Cerebellar nuclear complex (tissue), 1 donor: ENCODE results near the gene LMO1.
A peak's percentile ranks its signal among the peaks of the same experiment; 100 is the strongest.

Experiments
- DNase-seq, 2 experiments: peaks; one replicate each; lab custom pipeline; 2025; lab: John Stamatoyannopoulos, UW

Gene LMO1

GRCh38 chr11:8203414-8203715 is 60.3 kb downstream of the LMO1 start:
- DNase-seq, result no peak

GRCh38 chr11:8202516-8203413 is 60.9 kb downstream of the LMO1 start:
- DNase-seq, result no peak

DNA sequence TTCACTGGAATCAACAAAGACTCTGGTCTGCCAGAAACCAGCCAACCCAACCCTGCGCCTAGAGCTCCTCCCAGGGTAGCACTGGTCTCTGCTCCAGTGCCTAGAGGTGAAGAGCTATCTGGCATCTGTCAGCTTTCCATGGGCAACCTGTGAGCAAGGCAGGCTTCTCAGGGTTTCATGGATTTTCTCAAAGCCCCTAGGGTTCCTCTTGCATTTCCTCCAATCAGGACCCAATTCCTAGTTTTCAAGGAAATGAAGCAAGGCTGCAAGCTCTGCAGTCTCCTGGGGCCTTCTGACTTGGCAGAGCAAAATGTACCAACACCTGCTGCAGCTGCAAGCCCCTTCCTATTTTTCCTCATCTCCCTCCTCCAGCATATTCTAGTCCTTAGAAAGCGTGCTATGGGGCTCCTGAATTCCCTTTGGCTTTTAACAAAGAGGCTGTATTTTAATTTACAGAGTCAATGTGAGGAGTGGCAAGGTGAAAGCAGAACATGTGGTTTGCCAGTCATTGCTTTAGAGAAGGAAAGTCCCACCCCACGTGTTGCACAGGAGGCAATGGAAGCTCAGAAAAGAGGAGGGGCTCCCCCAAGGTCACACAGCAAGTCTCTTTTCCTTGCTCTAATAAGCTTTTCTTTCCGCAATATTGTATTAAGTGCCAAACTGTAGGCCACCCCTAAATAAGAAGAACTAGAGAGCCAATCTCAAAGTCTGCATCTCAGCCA is 61.9 kb downstream of the LMO1 start:
- DNase-seq, result no peak

- no peak for DNase-seq
These were observed 64.0 kb downstream of the LMO1 start for GRCh38 chr11:8199676-8200075.

GRCh38 chr11:8196749-8197148 is 66.9 kb downstream of the LMO1 start:
- DNase-seq, result no peak

DNA sequence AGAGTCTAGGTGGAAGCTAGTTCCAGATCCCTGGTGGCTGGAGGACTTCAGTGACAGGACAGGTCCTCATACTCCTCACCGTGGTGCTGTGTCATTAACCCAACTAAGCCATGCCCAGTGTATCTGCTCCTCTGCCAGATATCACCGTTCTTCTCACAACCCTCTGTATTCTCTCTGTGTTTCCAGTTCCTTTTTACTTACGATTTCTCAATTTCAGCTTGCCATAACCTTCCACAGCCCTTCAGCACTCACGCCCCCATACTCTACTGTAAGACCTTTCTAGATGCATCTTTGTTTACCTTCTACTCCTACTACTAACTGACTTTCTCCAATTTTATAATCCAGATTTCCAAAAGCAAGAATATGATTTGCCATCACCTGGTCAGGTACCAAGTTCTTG is 68.7 kb downstream of the LMO1 start:
- DNase-seq, result no peak

DNA sequence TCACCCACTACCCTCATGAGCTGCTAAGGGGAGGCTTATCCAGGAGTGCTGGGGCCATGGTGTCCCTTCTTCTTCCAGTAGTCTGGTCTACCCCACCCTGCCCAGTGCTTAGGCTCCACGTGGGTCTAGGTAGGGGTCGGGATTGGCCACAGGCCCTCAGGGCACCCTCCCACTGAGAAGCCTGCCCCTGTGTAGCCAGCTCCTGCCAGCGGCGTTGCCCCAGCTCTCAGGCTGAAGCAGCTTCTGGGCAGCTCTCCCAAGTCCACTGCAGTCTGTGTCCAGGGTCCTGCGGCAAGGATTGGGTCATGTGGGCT is 70.8 kb downstream of the LMO1 start:
- DNase-seq, result no peak

DNA sequence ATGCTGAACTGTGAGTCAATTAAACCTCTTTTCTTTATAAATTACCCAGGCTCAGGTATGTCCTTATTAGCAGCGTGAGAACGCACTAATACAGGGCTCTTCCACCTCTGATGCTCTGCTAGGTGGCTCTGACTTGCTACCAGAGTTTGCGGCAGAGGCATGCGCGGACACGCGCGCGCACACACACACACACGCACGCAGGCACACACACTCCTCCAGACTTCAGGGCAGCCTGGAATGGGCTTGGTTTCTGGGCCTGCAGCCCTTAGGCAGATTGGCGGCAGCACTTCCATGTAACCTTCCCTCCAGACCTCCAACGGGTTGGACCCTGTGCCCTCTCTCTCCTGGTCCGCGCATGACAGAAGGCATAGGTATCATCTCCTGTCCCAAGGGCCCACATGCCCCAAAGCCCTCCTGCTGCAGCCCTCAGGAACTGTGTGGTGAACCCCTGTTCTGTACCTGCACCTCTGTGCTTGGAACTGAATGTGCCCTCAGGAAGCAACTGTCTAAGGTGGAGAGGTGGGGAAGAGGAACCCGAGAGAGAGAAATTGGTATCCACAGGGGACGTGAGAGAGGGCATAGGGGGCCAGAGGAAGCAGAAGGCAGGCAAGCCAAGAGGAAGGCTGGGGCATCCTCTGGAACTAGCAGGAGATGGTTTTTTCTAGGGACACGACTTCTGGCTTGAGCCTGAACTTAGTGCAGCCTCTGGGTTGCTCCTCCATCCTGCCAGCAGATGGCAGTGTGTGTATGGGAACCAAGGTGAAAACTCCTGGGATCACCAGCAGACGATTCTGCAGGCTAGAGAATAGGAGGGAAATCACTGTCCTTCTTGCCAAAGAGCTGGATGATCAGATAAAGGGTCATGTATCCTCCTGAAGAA is 71.4 kb downstream of the LMO1 start:
- peak in 1 of 2 experiments; percentile 24 for DNase-seq

GRCh38 chr11:8190431-8190830 is 73.2 kb downstream of the LMO1 start:
- DNase-seq, result no peak

- no peak for DNase-seq
These were observed 77.2 kb downstream of the LMO1 start for GRCh38 chr11:8186429-8186828.

DNA sequence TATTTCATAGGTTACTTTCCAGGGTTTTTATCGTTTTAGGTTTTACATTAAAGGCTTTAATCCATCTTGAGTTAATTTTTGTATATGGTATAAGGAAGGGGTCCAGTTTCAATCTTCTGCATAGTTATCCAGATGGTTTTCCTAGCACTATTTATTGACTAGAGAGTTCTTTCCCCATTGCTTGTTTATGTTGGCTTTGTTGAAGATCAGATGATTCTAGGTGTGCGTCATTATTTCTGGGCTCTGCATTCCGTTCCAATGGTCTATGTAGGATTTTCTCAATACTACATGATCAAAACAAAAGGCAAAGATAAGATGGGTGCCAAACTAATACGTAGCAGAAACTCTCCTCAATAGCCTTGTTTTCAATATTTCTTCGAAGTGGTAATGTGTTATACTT is 80.6 kb downstream of the LMO1 start:
- no peak for DNase-seq

DNA sequence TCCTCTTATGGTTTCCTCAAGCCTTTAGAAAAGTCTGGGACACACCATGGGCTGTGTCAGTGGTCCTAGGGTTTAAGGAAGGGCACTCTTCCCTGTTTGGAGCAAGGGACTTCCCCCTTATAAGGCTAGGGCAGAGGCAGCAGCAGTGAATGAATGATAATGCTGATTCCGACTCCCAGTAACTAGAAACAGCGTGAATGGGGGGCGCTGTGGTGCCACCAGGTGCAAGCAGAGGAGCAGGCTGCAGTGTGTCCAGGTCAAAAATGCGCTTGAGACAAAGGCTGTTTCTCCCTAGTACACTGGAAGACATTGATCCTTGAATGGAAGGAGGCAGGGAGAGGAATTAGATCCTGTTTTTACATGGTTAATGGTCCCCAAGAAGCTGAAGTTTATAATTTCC is 83.2 kb downstream of the LMO1 start:
- DNase-seq, result no peak

GRCh38 chr11:8178297-8178696 is 85.4 kb downstream of the LMO1 start:
- no peak for DNase-seq

- DNase-seq, result no peak
These were observed 86.5 kb downstream of the LMO1 start for GRCh38 chr11:8177136-8177535.
